HG03565 (cell line): ENCODE measurements around the gene ATP5PD.
A peak's percentile ranks its signal among the peaks of the same experiment; 100 is the strongest.
"Not testable (repeated sequence)": the region's sequence is repeated elsewhere in the genome, so short reads cannot be mapped to it uniquely, and the experiment has no call there.

Experiments used
- ATAC-seq: cut with Tn5 transposase; IDR thresholded peaks from one replicate; pipeline ENCODE4 v1.9.1; 2021; ENCODE audit warnings: mild to moderate bottlenecking, moderate library complexity; ENCODE audit not compliant: unreplicated experiment

Gene ATP5PD

GRCh38 chr17:75059369-75060345 lies 12.9 kb upstream of the ATP5PD start:
- no peak for ATAC-seq

GRCh38 chr17:75051941-75052340 lies 5.2 kb upstream of the ATP5PD start:
- ATAC-seq = no peak

GRCh38 chr17:75049706-75050105 lies 2.9 kb upstream of the ATP5PD start:
- no peak for ATAC-seq

GRCh38 chr17:75049057-75049456 lies 2.3 kb upstream of the ATP5PD start:
- no peak for ATAC-seq

GRCh38 chr17:75048249-75048878 lies 1.6 kb upstream of the ATP5PD start:
- ATAC-seq = no peak

- peak; percentile 11 for ATAC-seq
These were observed 779 bp upstream of the ATP5PD start for GRCh38 chr17:75047398-75048098.

- not testable (repeated sequence) for ATAC-seq
These were observed 793 bp downstream of the ATP5PD start for GRCh38 chr17:75045946-75046406.

- no peak for ATAC-seq
These were observed 2.1 kb downstream of the ATP5PD start for GRCh38 chr17:75044716-75045115.

- not testable (repeated sequence) for ATAC-seq
These were observed 3.0 kb downstream of the ATP5PD start for GRCh38 chr17:75043789-75044188.

GRCh38 chr17:75041656-75042280 lies 5.0 kb downstream of the ATP5PD start:
- ATAC-seq = no peak

- ATAC-seq = no peak
These were observed 7.5 kb downstream of the ATP5PD start for GRCh38 chr17:75039238-75039637.

- no peak for ATAC-seq
These were observed 10.0 kb downstream of the ATP5PD start for GRCh38 chr17:75036643-75037268.

GRCh38 chr17:75034236-75034908 lies 12.4 kb downstream of the ATP5PD start:
- peak; percentile 31 for ATAC-seq

GRCh38 chr17:75033346-75034235 lies 13.2 kb downstream of the ATP5PD start:
- peak; percentile 47 for ATAC-seq

- no peak for ATAC-seq
These were observed 14.0 kb downstream of the ATP5PD start for GRCh38 chr17:75032720-75033280.

- ATAC-seq = no peak
These were observed 14.6 kb downstream of the ATP5PD start for GRCh38 chr17:75031972-75032719.

- no peak for ATAC-seq
These were observed 16.6 kb downstream of the ATP5PD start for GRCh38 chr17:75030161-75030560.

- ATAC-seq = not testable (repeated sequence)
These were observed 20.1 kb downstream of the ATP5PD start for GRCh38 chr17:75026650-75027049.
